Measurements from ENCODE around the gene SLC27A1.
A peak's percentile ranks its signal among the peaks of the same experiment; 100 is the strongest.
"Not testable (repeated sequence)": the region's sequence is repeated elsewhere in the genome, so short reads cannot be mapped to it uniquely, and the experiment has no call there.

SLC27A1 gene

GRCh38 chr19:17539238-17540117 is 69.2 kb downstream of the SLC27A1 start:
- DNase-seq (ENCODE audit: low spot score): peak; percentile 98

GRCh38 chr19:17540174-17540573 is 69.8 kb downstream of the SLC27A1 start:
- DNase-seq (ENCODE audit: low spot score): no peak

GRCh38 chr19:17541184-17541759 is 70.9 kb downstream of the SLC27A1 start:
- DNase-seq (ENCODE audit: low spot score): no peak

- no peak for DNase-seq (ENCODE audit: low spot score)
These were observed 71.7 kb downstream of the SLC27A1 start for GRCh38 chr19:17542042-17542441.

- no peak for DNase-seq (ENCODE audit: low spot score)
These were observed 72.7 kb downstream of the SLC27A1 start for GRCh38 chr19:17542793-17543582.

- DNase-seq (ENCODE audit: low spot score): no peak
These were observed 73.7 kb downstream of the SLC27A1 start for GRCh38 chr19:17543986-17544385.

- DNase-seq (ENCODE audit: low spot score): no peak
These were observed 74.1 kb downstream of the SLC27A1 start for GRCh38 chr19:17544418-17544817.

- no peak for DNase-seq (ENCODE audit: low spot score)
These were observed 77.8 kb downstream of the SLC27A1 start for GRCh38 chr19:17548145-17548544.

- no peak for DNase-seq (ENCODE audit: low spot score)
These were observed 78.9 kb downstream of the SLC27A1 start for GRCh38 chr19:17549085-17549740.

- no peak for DNase-seq (ENCODE audit: low spot score)
These were observed 79.8 kb downstream of the SLC27A1 start for GRCh38 chr19:17550076-17550667.

GRCh38 chr19:17552735-17553134 is 82.4 kb downstream of the SLC27A1 start:
- not testable (repeated sequence) for DNase-seq (ENCODE audit: low spot score)

- no peak for DNase-seq (ENCODE audit: low spot score)
These were observed 82.9 kb downstream of the SLC27A1 start for GRCh38 chr19:17553256-17553655.

- no peak for DNase-seq (ENCODE audit: low spot score)
These were observed 84.7 kb downstream of the SLC27A1 start for GRCh38 chr19:17554968-17555479.

GRCh38 chr19:17555480-17555928 is 85.2 kb downstream of the SLC27A1 start, which contains the start of gene COLGALT1:
Gene COLGALT1 (plus strand): TSS chr19:17555649. CDS start chr19:17555714, 65 bp downstream.
- DNase-seq (ENCODE audit: low spot score): peak; percentile 99

Measured in NAMALWA (cell line).